ENCODE measurements around the gene TPSB2. TPM values are rescaled to one million over a fixed set of nuclear protein-coding genes. Genes with fewer than 3 reads are reported as not detected.

TPSB2 gene
- total RNA-seq, 1 experiment from 2014 or later, result not detected

DNA sequence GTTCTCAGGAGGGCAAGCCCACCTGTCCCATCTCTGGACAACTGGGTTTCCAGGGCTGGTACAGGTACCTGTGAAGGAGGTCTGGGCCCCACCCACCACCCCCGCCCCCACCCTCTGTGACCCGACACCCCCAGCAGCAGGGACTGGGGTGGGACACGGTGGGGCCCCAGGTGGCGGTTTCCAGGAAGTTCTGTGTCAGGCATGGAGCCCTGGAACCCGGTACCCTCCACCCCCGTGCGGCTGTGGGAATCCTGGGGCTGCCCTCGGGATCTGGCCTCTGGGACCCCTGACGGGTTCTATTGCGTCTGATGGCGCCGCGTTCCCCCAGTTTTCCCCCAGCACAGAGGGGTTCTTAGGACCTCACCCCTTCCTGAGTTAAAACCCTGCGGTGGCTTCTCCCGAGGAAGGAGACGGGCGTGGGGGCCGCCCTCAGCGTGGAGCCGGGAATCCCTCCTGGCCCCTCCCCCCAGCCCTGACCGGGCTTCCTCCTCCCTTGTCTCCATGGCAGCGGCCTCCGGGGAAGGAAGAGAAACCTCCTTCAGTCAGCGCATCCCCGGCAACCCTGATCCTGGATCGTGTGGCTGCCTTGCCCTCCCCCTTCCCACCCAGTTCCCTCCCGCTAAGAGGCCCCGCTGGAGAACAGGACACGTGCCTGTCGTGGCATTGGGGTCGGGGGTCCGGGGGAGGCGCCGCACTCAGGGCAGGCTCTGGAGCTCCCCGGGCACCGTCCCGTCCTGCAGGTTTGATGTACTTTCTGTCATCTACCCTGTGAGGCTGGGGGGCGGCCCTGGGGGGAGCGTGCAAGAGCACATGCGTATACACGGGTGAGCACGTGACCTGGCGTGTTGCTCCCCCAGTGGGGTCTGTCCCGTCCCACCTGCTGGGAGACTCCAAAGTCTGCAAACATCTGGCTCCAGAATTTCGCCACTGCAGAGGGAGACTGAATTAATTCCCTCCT is 46.8 kb downstream of the TPSB2 start:
- DNase-seq (ENCODE audit: low read depth), result peak; percentile 67

- peak; percentile 74 for DNase-seq (ENCODE audit: low read depth)
Measured at GRCh38 chr16:1182316-1182671, 47.7 kb downstream of the TPSB2 start.

DNA sequence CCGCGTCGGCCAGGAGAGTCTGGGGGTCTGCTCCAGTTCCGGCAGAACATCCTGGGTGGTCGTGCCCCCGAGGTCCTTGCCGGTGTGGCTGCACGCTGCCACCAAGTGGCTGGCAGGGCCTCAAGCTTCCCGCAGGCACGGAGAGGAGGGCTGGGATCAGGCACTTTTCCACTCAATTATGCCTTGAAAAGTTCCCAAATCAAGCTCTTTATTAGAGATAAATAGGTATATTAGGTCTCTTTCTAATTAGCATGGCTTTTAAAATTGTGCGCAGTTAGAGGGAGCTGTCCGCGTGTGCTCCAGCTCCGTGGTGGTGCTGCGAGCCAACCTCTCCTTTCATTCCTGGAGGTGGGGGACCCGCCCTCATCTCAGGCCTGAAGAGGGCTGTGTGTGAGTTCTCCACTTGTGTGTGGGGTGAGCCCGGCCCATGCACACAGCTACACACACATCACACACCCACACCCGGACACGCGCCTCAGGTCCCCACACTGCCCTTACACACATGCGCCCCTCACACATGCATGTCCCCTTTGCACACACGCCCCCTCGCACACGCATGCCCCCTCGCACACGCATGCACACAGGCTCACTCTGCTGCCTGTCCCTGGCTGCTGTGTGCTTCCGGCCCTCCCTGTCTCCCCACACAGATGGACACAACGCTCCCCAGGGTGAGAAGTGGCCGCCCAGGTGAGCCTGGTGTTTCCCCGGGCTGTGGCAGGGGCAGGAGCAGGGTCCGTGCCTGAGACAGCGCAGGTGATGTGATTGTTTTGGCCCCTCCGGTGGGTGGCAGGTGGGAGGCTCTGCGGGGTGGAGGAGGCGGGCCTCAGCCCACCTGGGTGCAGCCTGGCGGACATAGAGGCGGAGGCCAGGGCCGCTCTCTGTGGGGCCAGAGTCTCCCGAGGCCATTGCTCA is 48.3 kb downstream of the TPSB2 start:
- DNase-seq (ENCODE audit: low read depth), result no peak

DNA sequence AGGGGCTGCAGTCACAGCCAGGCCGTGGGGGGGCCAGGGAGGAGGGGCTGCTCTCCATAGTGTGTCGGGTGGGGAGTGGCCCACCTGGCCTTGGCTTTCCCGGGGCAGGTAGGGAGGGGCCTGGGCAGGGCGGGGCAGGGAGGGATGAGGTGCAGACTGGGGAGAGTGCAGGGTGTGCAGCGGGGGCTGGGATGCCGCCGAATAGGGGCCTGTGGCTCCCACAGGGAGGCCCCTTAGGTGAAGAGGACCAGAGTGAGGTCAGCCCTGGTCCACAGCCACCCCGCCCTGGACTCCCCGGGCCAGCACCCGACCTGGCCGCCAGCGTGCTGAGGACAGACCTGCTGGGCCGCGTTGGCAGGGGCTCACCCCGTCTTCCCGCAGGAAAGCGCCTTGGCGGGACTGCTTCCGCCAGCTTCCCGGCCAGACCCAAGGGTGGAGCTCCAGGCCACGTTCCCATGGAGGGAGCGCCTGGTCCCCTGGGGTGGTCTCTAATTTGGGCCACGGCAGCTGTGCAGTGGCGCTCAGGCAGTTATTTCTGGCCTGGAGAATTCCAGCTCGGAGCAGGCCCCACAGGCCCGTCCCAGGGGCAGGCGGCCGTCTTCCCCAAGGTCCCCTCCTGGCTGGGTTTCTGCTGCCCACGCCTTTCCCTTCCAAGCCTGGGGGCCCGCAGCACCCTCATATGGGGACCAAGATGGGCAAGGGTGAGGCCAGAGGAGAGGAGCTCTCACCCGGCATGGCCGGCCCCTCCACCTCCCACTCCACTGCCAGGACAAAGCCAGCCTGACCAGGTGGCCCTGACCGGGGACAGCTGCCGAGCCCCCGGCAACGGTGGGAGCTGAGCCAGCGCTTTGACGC is 49.2 kb downstream of the TPSB2 start:
- DNase-seq (ENCODE audit: low read depth), result no peak

Other genes starting within 250 kb of the TPSB2 start
- gene SOX8, start 248.4 kb downstream of the TPSB2 start, total RNA-seq (2014; rRNA removed; shearing (Covaris generic)), result 0.10 TPM in 1 of 2 replicates, not detected in the other
- gene SSTR5, start 157.4 kb downstream of the TPSB2 start, total RNA-seq (2014; rRNA removed; shearing (Covaris generic)), result not detected in 2 replicates
- not detected in 2 replicates for gene C1QTNF8, start 133.9 kb downstream of the TPSB2 start, total RNA-seq (2014; rRNA removed; shearing (Covaris generic))
- gene CACNA1H, start 77.1 kb downstream of the TPSB2 start, total RNA-seq (2014; rRNA removed; shearing (Covaris generic)), result not detected in 2 replicates
- 0.24 TPM in 1 of 2 replicates, not detected in the other for gene TPSG1, start 4.9 kb downstream of the TPSB2 start, total RNA-seq (2014; rRNA removed; shearing (Covaris generic))
- 0.39 and 0.72 TPM in 2 replicates for gene TPSAB1, start 10.5 kb upstream of the TPSB2 start, total RNA-seq (2014; rRNA removed; shearing (Covaris generic))
- gene TPSD1, start 25.9 kb upstream of the TPSB2 start, total RNA-seq (2014; rRNA removed; shearing (Covaris generic)), result not detected in 2 replicates
- 50.4 and 53.6 TPM in 2 replicates for gene UBE2I, start 79.5 kb upstream of the TPSB2 start, total RNA-seq (2014; rRNA removed; shearing (Covaris generic))
- gene BAIAP3, start 103.5 kb upstream of the TPSB2 start, total RNA-seq (2014; rRNA removed; shearing (Covaris generic)), result 1.2 and 2.4 TPM in 2 replicates
- gene TSR3, start 121.7 kb upstream of the TPSB2 start, total RNA-seq (2014; rRNA removed; shearing (Covaris generic)), result 50.0 and 65.5 TPM in 2 replicates
- 27.8 and 42.1 TPM in 2 replicates for gene GNPTG, start 121.7 kb upstream of the TPSB2 start, total RNA-seq (2014; rRNA removed; shearing (Covaris generic))
- 4.8 and 8.8 TPM in 2 replicates for gene UNKL, start 184.5 kb upstream of the TPSB2 start, total RNA-seq (2014; rRNA removed; shearing (Covaris generic))
- 25.1 and 30.1 TPM in 2 replicates for gene UQCC4, start 190.6 kb upstream of the TPSB2 start, total RNA-seq (2014; rRNA removed; shearing (Covaris generic))
- gene PERCC1, start 200.9 kb upstream of the TPSB2 start, total RNA-seq (2014; rRNA removed; shearing (Covaris generic)), result not detected in 2 replicates
- not detected in 2 replicates for gene CCDC154, start 214.4 kb upstream of the TPSB2 start, total RNA-seq (2014; rRNA removed; shearing (Covaris generic))
- 33.3 and 38.6 TPM in 2 replicates for gene CLCN7, start 244.8 kb upstream of the TPSB2 start, total RNA-seq (2014; rRNA removed; shearing (Covaris generic))